WERI-Rb-1 (cell line): Measurements from ENCODE around the gene ANXA6.

Experiments
- DNase-seq: peaks from one replicate; pipeline ENCODE4 v3.0.0-alpha.2; 2020
- H3K27ac ChIP-seq: fragments of 250-450 bp; sonication (Bioruptor Pico); 2 replicates; pipeline ENCODE4 v1.5.1; 2020; ENCODE audit warnings: mild to moderate bottlenecking, moderate library complexity
- H3K27me3 ChIP-seq: fragments of 250-450 bp; sonication (Bioruptor Pico); 2 replicates; pipeline ENCODE4 v1.5.1; 2021; ENCODE audit warnings: mild to moderate bottlenecking, low read depth, moderate library complexity; ENCODE audit not compliant: insufficient read depth, severe bottlenecking
- H3K36me3 ChIP-seq: fragments of 250-450 bp; sonication (Bioruptor Pico); 2 replicates; pipeline ENCODE4 v1.5.1; 2020; ENCODE audit warnings: mild to moderate bottlenecking, moderate library complexity
- H3K4me3 ChIP-seq: 2 replicates; pipeline ENCODE4 v1.5.1; 2011; ENCODE audit warnings: low read depth, mild to moderate bottlenecking, control low read depth, low read length
- H3K9me3 ChIP-seq: fragments of 250-450 bp; sonication (Bioruptor Pico); 2 replicates; pipeline ENCODE4 v1.5.1; 2021; ENCODE audit warnings: mild to moderate bottlenecking, moderate library complexity; ENCODE audit not compliant: severe bottlenecking
- TF ChIP-seq, protein P1 (sequence below): IDR thresholded peaks from 2 replicates; pipeline ENCODE4 v1.5.1; 2011; ENCODE audit warnings: low read depth, mild to moderate bottlenecking, control low read depth, inconsistent platforms, low read length

Gene ANXA6

DNA sequence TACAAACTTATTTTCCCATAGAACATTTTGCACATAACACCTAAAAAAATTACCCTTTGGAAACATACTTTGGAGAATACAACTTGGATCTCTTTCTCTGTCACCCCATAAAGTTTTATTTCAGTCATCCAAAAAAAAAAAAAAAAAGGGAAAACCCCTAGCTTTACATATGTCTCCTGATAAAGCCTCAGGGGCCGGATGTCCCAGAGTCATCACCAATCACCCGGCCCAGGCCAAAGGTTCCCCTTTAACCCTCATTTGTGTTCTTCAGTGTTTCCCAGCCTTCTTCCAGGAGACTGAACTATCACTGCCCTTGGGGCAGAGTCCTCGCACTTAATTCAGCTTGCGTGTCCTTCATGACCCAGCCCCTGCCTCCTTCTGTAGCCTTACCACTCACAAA is 28.8 kb downstream of the ANXA6 start:
- Histone ChIP-seq H3K27me3 (no peaks in the 10 kb centered on the region), H3K4me3 (no peak overlapping the region), H3K36me3 (peaks cover 12% of the 10 kb centered on the region), H3K9me3 (no peaks in the 10 kb centered on the region), H3K27ac (no peak overlapping the region)
- TF ChIP-seq, protein P1, sequence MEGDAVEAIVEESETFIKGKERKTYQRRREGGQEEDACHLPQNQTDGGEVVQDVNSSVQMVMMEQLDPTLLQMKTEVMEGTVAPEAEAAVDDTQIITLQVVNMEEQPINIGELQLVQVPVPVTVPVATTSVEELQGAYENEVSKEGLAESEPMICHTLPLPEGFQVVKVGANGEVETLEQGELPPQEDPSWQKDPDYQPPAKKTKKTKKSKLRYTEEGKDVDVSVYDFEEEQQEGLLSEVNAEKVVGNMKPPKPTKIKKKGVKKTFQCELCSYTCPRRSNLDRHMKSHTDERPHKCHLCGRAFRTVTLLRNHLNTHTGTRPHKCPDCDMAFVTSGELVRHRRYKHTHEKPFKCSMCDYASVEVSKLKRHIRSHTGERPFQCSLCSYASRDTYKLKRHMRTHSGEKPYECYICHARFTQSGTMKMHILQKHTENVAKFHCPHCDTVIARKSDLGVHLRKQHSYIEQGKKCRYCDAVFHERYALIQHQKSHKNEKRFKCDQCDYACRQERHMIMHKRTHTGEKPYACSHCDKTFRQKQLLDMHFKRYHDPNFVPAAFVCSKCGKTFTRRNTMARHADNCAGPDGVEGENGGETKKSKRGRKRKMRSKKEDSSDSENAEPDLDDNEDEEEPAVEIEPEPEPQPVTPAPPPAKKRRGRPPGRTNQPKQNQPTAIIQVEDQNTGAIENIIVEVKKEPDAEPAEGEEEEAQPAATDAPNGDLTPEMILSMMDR = no peak
- no peak for DNase-seq

DNA sequence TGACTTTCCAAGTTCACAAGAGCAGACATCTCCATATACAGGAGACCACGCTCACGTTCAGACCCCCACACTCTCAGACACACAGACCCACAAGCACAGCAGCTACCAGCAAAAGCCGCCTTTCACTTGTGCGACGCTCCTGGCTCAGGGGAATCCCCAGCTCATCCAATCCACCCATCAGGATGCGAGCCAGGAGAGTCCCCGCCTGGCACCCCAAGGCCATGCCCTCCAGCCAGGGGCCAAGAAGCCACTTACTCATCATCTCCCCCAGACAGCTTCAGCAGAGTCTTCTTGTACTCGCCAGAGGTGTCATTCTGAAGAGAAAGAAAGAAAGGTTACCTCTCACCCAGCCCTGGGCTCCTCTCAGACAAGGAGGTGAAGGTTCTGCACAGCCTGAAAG is 29.7 kb downstream of the ANXA6 start:
- H3K27me3 ChIP-seq = no peaks in the 10 kb centered on the region
- H3K27ac ChIP-seq = no peak overlapping the region
- H3K4me3 ChIP-seq = no peak overlapping the region
- DNase-seq = no peak
- no peaks in the 10 kb centered on the region for H3K9me3 ChIP-seq
- peaks cover 12% of the 10 kb centered on the region for H3K36me3 ChIP-seq
- TF ChIP-seq, protein P1 = no peak

DNA sequence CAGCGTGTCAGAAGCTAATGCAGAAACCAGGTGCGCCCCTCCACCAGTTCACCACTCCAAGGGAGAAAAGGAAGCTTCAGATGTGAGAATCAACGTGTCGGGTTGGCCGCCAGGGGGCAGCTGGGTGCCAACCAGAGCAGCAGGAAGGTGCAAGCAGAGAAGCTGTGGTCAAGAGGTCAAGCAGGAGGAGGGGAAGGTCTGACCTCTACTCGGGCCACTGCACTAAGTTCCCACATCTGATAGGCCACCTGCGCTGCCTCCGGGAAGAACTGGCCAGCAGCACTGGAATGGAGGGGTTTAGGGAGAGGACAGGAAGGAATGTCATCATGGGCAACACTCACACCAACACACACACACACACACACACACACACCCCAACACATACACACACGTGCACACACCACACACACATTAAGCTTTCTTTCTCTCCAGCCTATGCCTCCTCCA is 31.4 kb downstream of the ANXA6 start:
- no peaks in the 10 kb centered on the region for H3K27me3 ChIP-seq
- TF ChIP-seq, protein P1 = peak; percentile 87
- H3K36me3 ChIP-seq = peaks cover 16% of the 10 kb centered on the region
- H3K4me3 ChIP-seq = no peak overlapping the region
- no peak overlapping the region for H3K27ac ChIP-seq
- DNase-seq = peak; percentile 66
- H3K9me3 ChIP-seq = no peaks in the 10 kb centered on the region

DNA sequence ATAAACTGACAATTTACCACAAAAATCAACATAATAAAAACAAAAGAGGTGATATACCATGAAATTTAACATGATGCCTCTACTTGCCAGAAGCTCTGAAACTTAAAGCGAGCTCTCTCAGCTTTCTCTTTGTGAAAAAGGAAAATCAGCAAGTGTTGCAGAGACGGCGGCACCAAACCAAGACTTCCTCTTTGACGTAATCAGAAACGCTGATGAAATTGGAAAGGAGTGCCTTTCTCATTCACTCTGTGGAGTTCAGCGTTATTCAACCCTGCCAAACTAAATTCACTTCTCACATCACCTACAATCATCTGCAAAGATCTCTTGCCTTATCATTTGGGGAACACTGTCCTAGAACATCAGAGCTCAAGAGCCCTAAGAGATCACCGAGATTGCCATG is 32.2 kb downstream of the ANXA6 start:
- H3K36me3 ChIP-seq = peaks cover 14% of the 10 kb centered on the region
- no peaks in the 10 kb centered on the region for H3K9me3 ChIP-seq
- DNase-seq = no peak
- H3K27ac ChIP-seq = no peak overlapping the region
- no peak overlapping the region for H3K4me3 ChIP-seq
- TF ChIP-seq, protein P1 = no peak
- H3K27me3 ChIP-seq = no peaks in the 10 kb centered on the region

DNA sequence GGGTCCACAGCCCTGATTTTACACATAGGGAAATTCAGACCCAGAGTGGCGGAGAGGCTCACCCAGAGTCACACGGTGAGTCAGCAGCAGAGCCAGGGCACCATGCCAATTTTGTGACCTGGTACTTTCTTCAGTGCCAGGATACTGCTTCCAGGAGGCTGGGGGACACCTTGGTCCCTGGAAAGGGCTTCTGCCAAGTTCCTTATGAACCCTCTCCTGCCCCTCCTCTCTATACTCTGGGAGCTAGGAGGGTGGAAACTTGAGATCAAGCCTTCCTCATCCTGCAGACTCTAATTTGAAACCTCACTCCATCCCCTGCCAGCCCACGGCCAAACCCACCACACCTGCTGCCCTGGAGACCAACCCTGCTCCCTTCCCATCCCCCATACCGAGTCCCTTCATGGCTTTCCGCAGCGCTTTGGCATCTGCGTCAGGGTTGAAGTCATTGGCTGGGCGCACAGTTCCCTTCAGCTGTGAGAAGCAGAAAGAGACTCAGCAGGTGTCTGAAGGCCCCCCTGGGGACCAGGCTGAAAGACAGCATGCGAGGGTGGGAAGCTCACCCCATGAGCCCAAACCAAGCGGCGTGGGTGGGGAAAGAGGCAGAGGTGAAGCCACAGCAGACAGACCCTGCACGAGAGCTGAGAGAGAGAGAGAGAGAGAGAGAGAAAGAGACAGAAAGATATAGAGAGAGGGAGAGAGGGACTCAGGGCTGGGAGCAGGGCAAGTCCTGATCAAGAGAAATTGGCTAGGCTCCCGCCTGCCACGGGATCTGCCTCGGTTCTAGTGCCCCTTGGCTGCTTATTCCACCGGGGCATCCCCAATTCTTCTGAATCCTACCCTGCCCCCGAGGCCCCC is 33.5 kb downstream of the ANXA6 start:
- no peak overlapping the region for H3K27ac ChIP-seq
- no peaks in the 10 kb centered on the region for H3K27me3 ChIP-seq
- peaks cover 11% of the 10 kb centered on the region for H3K36me3 ChIP-seq
- H3K4me3 ChIP-seq = no peak overlapping the region
- H3K9me3 ChIP-seq = no peaks in the 10 kb centered on the region
- TF ChIP-seq, protein P1 = no peak
- DNase-seq = no peak
